GM21717 (cell line): ENCODE results near the gene RASA2.
"Not testable (repeated sequence)": the region's sequence is repeated elsewhere in the genome, so short reads cannot be mapped to it uniquely, and the experiment has no call there.

ENCODE experiments used
- ATAC-seq: cut with Tn5 transposase; IDR thresholded peaks from one replicate; pipeline ENCODE4 v1.9.1; 2021; ENCODE audit warnings: mild to moderate bottlenecking, moderate library complexity; ENCODE audit not compliant: unreplicated experiment

RASA2 gene

DNA sequence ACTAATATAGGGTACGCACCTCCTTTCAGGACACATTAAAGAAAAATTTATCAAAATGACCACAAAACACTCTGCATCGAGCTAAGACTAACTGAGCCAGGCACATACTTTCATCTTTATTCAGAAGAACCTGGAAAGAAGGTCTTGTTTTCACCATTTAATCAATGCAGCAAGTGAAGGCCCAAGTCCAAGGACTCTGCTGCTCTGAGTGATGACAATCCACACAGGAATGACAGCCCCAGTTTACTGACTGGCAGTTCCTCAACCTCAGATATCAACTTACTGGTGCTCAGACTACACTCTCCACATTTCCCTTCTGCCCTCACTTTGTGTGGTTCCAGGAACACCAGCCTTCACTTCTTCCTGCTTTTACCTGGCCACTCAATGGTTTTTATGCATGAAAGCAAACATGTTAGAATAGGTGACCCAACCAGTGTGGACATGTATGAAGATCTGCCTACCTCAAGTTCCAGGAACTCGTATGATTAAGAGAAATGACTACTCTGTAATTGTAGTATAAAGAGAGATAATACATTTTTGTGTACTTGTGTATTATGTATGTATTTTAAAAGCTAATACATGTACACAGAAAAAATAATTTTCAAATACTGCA is 29.1 kb upstream of the RASA2 start:
- ATAC-seq, result no peak

DNA sequence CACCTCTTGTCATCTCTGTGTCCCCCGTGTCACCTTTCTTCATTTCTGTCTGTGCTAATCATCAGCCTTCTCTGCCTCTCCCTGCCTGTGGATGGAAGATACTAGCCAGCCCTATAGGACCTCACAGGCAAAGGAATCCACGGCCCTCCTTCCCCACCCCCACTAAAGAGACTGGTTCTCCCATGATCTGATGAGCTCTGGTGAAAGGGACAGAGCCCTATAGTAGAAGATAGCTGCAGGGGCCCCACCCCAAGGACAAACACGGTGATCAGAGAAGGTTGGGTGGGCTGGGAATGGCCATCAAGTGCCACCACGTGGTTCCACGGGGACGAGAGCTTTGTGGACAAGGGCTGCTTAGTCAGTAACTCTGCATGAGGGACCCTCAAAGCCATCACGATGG is 27.8 kb upstream of the RASA2 start:
- ATAC-seq, result no peak

DNA sequence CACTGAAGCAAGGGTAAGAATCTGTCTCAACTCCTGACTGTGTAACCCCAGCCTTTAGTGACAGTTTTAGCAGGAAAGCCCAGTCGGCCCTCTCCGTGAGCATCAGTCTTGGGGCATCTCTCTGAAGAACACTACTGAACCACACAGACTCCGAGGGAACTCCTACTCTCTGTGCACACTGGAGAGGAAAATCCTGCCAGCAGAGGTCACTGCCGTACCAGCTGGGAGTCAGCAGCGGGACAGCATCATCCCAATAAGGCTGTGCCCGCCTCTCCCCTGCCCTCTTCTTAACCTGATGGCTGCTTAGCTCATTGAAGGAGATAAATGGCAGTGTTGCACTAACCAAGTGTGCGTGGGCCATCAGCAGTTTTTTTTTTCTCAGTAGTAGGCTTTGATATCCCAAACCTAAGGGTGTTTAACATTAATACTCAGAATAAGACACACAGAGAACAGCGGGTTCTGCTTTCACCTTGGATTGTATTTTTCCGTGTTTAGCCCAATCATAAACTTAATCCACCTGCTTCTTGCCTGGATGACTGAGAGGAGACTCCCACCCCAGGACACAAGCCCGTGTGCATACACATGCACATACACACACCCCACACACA is 26.6 kb upstream of the RASA2 start:
- peak; percentile 91 for ATAC-seq

DNA sequence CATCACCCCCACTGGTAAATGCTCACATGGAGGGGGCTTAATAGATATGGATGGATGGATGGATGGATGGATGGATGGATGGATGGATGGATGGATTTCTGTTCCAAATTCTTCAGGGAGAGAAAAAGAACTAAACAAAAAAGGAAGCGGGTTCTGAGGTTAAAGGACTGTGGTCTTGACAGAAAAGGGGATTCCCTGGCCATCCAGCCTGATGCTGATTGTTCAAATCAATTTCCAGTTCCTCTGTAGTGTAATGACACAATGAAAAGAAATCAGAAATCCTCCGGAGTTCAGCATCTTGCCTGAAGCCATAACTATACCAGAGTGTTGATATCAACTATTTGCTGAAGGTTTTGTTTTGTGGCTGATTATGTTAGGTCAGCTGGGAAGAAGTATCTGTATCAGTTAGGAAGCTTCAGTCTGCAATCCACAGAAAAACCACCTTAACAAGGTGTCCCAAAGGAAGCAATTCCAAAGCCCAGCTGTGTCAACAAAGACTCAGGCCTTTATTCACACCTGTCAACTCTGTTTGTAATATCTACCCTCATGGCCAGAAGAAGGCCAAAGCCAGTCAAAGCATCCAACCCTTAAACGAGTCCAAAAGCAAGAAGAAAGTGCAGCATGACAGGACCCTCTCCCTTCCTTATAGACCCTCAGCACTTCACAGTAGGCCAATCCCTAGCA is 24.5 kb upstream of the RASA2 start:
- no peak for ATAC-seq

DNA sequence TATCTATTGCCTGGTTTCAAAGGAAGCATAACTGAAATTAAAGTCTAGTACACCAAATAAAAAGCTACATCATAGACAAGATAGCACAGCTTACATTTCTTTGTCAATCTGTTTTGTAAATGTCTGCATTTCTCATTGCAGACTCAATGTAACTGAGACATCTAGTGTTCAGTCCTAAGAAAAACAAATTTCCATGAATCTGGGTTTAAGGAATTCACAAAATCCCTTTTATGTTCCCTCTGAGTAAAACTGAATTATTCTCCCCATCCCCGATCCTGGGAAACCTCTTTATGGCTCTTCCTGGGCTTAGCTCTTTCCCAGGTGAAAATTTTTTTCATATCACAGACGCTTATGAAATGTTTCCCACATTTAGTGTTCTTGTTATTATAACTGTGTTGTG is 21.6 kb upstream of the RASA2 start:
- ATAC-seq, result no peak

DNA sequence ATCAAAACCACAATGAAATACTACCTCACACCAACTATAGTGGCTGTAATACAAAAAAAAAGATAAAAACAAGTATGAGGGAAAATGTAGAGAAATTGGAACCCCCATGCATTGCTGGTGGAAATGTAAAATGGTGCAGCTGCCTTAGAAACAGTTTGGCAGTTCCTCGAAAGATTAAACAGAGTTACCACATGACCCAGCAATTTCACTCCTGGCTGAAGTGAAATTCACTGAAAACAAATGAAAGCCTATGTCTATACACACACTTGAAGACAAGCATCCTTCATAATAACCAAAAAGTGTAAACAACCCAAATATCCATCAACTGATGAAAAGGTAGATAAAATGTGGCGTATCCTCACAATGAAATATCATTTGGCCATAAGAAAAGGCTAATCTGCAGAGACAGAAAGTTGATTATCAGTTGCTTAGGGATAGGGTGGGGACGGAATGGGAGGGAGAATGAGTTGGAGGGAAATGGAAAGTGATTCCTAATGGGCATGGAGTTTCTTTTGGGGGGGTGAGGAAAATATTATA is 20.1 kb upstream of the RASA2 start:
- no peak for ATAC-seq

DNA sequence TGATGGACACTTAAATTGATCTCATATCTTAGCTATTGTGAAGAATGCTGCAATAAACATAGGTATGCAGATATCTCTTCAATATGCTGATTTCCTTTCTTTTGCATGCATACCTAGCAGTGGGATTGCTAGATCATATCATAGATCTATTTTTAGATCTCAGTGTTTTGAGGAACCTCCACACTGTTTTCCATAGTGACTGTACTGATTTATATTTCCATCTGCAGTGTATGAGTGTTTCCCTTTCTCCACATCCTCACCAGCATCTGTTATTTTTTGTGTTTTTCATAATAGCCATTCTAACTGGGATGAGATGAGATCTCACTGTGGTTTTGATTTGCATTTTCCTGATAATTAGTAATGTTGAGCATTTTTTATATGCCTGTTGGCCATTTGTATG is 17.1 kb upstream of the RASA2 start:
- ATAC-seq, result no peak

DNA sequence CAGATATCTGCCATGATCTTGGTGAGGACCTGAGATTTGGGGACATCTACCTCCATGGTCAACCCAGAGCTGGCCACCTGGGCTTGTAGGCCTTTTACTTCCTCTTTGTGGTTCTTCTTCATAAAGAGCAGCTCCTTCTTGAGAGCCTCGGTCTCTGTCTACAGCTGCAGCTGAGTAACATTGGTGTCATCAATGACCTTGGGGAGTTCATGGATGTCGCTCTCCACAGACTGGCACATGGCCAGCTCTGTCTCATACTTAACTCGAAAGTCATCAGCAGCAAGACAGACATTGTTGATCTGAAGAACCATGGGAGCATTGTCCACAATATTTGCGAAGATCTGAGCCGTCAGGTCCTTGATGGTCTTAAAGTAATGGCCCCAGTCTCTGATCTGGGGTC is 15.7 kb upstream of the RASA2 start:
- ATAC-seq, result no peak

DNA sequence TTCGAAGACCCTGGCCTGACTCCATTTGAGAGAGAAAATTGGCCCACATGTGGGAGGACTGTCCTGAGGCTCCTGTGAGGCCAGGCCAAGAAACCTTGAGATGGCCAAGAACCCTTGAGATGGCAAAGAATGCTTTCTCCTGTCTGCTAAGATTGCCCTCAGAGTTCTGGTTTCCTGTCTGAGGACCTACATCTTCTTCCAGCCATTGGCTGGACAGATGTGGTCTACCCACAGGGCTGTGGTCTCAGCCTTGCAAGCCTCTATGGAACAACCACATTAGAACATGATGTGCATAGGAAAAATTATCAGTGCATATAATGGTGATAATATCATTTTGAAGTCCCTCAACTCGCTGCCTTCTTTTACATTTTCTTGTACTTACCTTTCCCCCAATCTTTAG is 10.8 kb upstream of the RASA2 start:
- no peak for ATAC-seq

DNA sequence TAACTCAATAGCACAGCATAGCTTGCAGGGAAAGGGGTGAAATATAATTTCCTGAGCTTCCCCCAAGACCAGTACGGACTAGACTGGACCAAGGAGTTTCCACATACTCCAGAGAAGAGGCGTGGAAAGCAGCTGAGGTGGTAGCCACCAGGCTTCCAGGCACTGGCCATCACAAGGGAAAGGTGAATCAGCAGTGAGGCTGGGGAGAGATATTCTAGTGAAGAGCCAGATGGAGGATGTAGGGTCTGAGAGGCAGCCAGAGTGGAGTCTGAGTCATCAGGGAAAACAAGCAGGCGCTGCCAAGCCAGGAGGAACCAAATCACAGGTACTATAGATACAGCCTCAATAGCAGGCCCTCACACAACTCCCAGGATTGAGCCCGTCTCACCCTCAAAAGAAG is 9.6 kb upstream of the RASA2 start:
- no peak for ATAC-seq

DNA sequence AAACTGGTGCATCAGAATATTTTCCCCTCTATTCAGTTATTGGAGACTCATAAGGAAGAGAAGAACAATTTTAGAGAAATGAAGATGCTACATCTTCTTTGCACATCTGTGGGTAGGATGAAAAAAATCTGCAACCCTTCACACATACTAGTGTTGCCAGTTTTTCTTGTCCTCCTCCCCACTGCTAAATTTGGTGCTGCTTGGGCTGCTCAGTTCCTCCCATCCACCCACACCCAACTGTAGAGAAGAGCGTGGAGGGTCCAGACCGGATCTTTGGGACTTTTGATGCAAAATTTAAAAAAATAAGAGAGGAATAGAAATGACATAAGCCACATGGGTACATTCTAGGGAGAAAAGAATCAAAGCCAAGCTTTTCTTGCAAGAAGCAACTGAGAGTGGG is 8.7 kb upstream of the RASA2 start:
- ATAC-seq, result no peak

DNA sequence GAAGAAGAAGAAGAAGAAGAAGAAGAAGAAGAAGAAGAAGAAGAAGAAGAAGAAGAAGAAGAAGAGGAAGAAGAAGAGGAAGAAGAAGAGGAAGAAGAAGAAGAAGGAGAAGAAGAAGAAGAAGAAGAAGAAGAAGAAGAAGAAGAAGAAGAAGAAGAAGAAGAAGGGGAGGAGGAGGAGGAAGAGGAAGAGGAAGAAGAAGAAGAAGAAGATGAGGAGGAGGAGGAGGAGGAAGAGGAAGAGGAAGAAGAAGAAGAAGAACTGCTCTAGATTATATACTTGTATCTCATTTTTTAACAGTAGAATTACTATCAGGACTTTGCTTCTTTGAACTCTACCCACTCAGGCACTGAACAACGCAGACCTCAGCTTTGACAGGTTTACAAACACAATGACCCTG is 8.0 kb upstream of the RASA2 start:
- not testable (repeated sequence) for ATAC-seq

DNA sequence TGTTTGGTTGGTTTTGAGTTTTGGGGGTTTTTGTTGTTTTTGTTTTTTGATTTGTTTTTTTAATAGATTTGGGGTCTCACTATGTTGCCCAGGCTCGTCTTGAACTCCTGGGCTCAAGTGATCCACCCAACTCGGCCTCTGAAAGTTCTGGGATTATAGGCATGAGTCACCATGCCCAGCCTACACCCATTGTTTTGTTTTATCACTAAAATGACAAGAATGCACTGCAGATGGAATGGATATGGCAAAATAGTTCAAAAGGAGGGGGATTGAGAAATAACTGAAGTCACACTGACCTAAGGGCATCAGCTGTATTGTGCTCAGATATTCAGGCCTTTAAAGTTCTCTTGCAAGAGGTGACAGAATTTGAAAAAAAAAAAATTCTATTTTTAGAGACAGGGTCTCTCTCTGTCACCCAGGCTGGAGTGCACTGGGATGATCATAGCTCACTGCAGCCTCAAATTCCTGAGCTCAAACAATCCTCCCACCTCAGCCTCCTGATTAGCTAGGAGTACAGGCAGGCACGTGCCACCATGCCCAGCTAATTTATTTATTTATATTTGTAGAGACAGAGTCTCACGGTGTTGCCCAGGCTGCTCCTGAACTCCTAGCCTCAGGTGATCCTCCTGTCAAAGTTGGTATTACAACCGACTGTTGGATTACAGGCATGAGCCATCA is 4.4 kb upstream of the RASA2 start:
- no peak for ATAC-seq

DNA sequence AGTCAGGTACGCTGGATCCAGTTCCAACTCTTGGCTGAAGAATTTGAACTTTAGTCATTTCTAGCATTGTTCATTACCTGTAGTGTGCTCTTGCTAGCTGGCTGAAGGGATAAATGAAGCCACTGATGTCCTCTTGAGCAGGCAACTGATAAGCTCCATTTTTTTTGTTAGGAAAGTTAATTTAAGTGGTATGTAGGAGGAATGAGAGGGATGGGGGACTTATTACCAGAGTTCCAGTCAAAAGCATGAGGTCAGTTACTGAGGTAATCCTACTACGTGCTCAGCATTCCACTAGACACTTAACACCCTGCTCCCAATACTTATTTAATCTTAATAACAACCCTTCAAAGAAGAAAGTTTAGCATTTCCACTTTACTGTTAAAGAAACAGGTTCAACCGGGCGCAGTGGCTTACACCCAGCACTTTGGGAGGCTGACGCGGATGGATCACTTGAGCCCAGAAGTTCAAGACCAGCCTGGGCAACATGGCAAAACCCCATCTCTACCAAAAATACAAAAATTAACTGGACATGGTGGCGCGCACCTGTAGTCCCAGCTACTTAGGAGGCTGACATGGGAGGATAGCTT is 2.0 kb upstream of the RASA2 start:
- no peak for ATAC-seq

DNA sequence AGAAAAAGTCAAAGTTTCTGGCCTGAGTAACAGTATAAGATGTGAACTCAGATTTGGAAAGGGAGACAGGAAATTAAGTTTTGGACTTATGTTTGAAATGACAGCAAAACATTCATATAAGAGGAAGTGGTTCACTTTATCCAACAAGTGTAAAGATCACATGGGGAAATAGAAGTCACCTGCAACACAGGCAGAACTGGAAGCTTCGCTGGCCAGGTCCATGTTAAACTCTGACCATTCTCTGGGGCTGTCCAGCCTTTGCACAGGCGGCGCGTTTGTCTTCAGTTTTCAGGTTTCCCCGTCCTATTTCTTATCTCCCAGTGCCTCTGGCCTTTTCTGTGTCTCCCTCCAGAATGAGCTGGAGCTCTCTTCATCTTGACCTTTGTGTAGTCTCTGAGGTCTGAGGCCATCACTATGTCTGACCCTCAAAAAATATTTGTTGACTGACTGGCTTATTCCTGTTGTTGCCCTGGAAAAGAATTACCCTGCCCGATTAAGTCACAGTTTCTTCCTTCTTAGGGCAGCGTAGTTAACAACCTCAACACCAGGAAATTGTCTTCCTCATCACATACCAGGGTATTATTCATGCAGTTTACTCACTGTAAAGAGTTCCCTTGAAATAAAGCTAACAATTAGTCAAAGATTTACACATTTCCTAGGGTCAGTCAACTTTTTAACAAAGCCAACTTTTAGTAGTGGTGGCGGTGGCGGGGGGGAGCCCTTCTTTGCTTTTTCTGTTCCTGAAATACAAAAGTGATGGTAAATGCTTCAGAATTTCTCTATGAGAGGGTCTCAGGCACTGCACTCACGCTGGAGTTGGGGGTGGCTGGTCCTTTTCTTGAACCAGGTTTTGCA is 959 bp upstream of the RASA2 start:
- ATAC-seq, result no peak

DNA sequence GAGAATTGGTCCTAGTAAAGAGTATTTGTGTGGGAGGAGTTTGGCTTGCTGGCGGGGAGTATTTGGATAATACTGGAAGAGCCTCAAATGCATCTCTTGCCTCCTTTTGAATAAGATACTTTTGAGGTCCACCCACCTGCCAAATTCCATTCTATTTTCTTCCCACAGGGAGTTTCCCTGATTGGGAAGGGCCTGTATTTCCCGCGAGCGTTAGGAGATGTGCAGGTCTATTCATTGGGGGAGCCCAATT is 406 bp upstream of the RASA2 start:
- no peak for ATAC-seq

DNA sequence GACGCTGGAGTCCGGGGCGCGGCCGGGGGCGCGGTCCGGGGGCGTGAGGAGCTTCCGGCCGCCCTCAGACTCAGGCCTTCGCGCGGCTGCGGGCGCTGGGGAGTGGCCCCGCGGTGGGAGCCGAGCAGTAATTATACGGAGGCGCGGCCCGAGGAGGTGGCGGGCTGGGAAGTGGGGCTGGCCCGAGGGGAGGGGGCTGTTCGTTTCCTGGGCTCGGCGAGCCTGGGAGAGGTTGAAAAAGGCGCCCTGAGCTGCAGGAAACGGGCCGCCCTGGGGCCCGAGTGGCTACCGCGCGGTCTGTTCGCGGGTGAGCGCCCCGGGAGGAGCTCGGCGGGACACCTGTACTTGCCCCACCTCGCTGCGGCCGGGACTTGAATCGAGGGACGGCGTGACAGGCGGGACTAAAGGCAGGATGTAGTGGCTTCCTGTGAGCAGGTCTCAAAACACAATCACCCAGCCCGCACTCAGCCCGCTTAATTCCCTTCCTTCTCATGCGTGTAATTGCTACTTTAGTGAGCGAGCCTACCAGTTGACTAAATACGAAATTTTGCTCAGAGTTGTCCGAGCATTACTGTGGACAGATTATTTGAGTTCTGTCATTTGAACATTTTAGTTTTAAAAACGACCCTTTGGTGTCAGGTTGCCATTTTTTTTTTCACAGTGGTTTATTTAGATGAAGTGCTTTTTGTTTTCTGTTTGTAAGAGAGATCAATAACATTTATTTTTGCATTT is 860 bp downstream of the RASA2 start:
- ATAC-seq, result peak; percentile 74

DNA sequence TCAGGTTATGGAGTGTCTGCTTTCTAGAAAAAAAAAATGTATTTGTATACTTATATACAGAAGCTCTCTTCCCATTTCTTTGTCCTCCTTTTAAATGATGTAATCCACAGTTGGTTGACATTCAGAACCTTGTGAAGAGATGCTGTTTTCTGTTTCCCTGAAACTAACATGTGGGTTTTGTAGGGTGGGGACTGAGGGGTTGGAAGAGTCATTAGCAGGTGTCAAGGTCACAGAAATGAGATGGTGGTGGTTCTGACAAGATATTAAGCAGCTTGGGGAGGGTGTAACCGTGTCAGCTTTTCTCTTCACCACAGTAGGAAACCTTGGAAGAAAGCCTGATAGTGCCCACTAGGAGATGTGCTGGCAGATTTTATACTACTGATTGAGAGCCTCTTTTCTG is 2.4 kb downstream of the RASA2 start:
- ATAC-seq, result peak; percentile 25

DNA sequence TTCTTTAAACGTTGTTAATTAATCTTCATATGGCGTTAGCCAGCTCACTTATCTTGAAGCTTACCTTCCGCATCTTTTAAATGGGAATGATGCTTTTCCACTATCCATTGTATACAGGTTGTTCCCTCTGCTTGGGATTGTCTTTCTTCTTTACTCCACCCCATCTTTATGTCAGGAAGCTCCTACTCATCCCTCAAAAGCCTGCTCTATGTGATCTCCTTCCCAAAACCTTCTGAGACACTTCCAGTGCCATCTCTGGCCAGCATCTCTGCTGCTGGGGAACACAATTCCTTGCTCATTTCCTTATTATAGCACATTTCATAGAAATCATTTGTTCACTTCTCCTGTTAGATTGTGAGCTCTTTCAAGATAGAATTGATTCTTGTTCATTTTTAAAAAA is 4.3 kb downstream of the RASA2 start:
- ATAC-seq, result no peak

DNA sequence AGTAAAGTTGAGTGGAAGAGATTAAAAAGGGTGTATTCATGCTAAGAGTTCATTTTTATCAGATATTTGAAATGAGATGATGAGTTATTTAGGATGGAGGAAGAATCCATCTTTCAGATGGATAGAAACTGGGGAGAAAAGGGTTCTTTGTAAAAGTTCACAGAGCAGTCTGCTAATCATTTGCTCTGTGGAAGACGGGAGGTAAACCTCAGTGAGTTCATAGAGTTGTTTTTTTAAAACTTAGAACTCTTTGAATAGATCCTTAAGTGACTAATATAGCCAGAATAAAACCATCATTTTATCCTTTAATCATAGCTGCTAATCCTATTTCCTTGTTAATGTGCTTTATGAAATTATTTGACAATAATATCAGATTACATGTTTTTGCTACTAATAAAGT is 5.1 kb downstream of the RASA2 start:
- ATAC-seq, result no peak
